ENCODE measurements around the gene FBXL2. TPM values are rescaled to one million over a fixed set of nuclear protein-coding genes. Genes with fewer than 3 reads are reported as not detected.
A peak's percentile ranks its signal among the peaks of the same experiment; 100 is the strongest.

Gene FBXL2
- total RNA-seq, 1 experiment from 2014 or later, result 7.2 TPM

DNA sequence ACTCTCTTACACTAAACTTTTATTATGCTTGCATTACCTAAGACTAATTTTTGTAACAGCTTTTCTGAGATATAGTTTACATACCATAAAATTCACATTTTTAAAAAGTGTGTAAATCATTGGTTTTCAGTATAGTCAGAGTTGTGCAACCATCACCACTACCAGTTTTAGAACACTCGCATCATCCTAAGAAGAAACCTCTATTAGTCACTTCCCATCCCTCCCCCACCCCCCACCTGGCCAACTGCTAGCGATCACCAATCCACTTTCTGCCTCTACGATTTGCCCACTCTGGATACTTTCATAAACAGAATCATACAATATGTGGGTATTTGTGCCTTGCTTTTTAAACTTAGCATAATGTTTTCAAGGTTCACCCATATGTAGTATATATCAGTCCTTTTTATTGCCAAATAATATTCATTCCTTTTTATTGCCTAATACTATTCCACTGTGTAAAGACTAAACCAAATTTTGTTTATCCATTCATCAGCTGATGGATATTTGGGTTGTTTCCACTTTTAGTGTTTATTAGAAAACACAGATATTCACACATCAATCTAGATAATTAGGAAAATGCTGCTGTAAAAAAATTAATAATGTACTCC, 139.9 kb downstream of the FBXL2 start:
- H4K20me1 ChIP-seq (ENCODE audit: low read length), result no peaks in the 10 kb centered on the region; the same call in 1 of the 2 replicates
- peaks cover 29% of the 10 kb centered on the region for H3K36me3 ChIP-seq (ENCODE audit: low read depth, low read length)
- H3K9me2 ChIP-seq (replicated peaks; ENCODE audit: low read length), result no peaks in the 10 kb centered on the region
- ATAC-seq, result peak; percentile 53; the same call in 1 of the 2 replicates
- H3F3A ChIP-seq (ENCODE audit: low read length, unreplicated experiment), result peaks cover 4% of the 10 kb centered on the region
- DNase-seq, result peak; percentile 52
- no TSS peak for BruUV-seq (replicated peaks)
- H3K9me3 ChIP-seq (ENCODE audit: low read length), result no peaks in the 10 kb centered on the region
- no peak overlapping the region for H3K9ac ChIP-seq (ENCODE audit: low read length)
- H3K27ac ChIP-seq (ENCODE audit: low read length), result no peak overlapping the region
- H3K4me2 ChIP-seq (ENCODE audit: low read length), result no peak overlapping the region
- CTCF ChIA-PET, result no interaction called here
- H3K4me1 ChIP-seq (ENCODE audit: insufficient read depth, low read length), result peaks cover 8% of the 10 kb centered on the region; the same call in 1 of the 2 replicates
- H2AFZ ChIP-seq (ENCODE audit: low read length), result no peak overlapping the region
- POLR2A ChIA-PET (ENCODE audit: unreplicated experiment), result interaction anchor here (0.6 kb wide), 1 partner anchor 381 kb away, joined by 4 read pairs; the partner anchor contains the start of gene PDCD6IP
- H3K4me3 ChIP-seq (ENCODE audit: low read length), result no peak overlapping the region
- TF ChIP-seq, protein P1, sequence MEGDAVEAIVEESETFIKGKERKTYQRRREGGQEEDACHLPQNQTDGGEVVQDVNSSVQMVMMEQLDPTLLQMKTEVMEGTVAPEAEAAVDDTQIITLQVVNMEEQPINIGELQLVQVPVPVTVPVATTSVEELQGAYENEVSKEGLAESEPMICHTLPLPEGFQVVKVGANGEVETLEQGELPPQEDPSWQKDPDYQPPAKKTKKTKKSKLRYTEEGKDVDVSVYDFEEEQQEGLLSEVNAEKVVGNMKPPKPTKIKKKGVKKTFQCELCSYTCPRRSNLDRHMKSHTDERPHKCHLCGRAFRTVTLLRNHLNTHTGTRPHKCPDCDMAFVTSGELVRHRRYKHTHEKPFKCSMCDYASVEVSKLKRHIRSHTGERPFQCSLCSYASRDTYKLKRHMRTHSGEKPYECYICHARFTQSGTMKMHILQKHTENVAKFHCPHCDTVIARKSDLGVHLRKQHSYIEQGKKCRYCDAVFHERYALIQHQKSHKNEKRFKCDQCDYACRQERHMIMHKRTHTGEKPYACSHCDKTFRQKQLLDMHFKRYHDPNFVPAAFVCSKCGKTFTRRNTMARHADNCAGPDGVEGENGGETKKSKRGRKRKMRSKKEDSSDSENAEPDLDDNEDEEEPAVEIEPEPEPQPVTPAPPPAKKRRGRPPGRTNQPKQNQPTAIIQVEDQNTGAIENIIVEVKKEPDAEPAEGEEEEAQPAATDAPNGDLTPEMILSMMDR (conservative IDR thresholded peaks at IDR 0.05; ENCODE audit: low read depth, low read length), result no peak
- no peak for TF ChIP-seq EZH2 (IDR thresholded peaks at IDR 0.05; ENCODE audit: low read length, unreplicated experiment)
- peaks cover 40% of the 10 kb centered on the region for H3K79me2 ChIP-seq (ENCODE audit: low read length)
- no peaks in the 10 kb centered on the region for H3K27me3 ChIP-seq (ENCODE audit: low read length)
- intact Hi-C loops (cut with micrococcal nuclease), result no loop called here

DNA sequence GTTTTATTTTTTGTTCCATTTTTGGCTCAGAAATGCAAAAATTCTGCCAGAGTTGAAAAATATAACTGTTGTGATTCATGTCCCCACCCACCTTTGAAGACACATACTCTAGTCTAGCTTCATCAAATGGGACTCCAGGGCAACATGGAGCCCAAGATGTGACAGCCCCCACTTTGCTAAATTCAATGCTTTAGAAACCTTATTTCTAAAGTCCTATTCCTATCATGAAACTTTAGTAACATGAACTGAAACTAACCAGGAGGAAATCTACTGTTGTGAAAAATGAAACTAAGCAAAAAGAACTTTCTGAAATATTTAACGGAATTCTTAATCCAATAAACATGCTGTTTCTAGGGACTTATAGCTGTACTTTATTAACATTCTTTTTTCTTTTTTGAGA, 142.7 kb downstream of the FBXL2 start:
- intact Hi-C loops (cut with micrococcal nuclease), result no loop called here
- peaks cover 36% of the 10 kb centered on the region; the same call in 1 of the 2 replicates for H3K36me3 ChIP-seq (ENCODE audit: low read depth, low read length)
- CTCF ChIA-PET, result no interaction called here

DNA sequence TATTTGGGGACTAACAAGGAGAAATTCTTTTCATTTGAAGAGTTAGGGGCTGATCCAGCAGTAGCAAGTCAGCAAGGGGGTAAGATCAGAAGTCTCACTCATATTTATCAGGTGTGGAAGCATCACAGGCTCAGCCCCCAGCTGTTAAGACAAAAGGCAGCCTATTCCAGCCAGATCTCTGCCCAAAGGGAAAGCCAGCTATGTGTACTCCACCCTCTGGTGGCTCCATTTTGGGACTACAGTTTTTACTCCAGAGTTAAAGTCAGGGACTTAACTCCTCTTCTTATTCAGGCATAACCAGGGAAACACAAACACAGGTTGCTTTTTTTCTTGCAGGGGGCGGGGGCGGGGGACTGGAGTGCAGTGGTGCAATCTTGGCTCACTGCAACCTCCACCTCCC, 143.7 kb downstream of the FBXL2 start:
- Histone ChIP-seq H3K9me3 (ENCODE audit: low read length) (no peaks in the 10 kb centered on the region), H3K9me2 (replicated peaks; ENCODE audit: low read length) (no peaks in the 10 kb centered on the region), H3K4me3 (ENCODE audit: low read length) (no peak overlapping the region), H2AFZ (ENCODE audit: low read length) (no peak overlapping the region), H3K36me3 (ENCODE audit: low read depth, low read length) (peaks cover 34% of the 10 kb centered on the region; the same call in 1 of the 2 replicates), H3K27ac (ENCODE audit: low read length) (no peak overlapping the region), H4K20me1 (ENCODE audit: low read length) (peaks cover under 1% of the 10 kb centered on the region), H3K27me3 (ENCODE audit: low read length) (no peaks in the 10 kb centered on the region), H3F3A (ENCODE audit: low read length, unreplicated experiment) (peaks cover 4% of the 10 kb centered on the region), H3K9ac (ENCODE audit: low read length) (no peak overlapping the region), H3K4me2 (ENCODE audit: low read length) (no peak overlapping the region), H3K79me2 (ENCODE audit: low read length) (peaks cover 63% of the 10 kb centered on the region), H3K4me1 (ENCODE audit: insufficient read depth, low read length) (peaks cover 8% of the 10 kb centered on the region; the same call in 1 of the 2 replicates)
- no peak for TF ChIP-seq EZH2phosphoT487 (IDR thresholded peaks at IDR 0.05; ENCODE audit: borderline replicate concordance, low read length)
- TF ChIP-seq, protein P1 (conservative IDR thresholded peaks at IDR 0.05; ENCODE audit: low read depth, low read length), result peak; percentile 47; the same call in 1 of the 2 replicates
- BruUV-seq (replicated peaks), result no TSS peak
- DNase-seq (peak; percentile 34), ATAC-seq (peak; percentile 57)
- CTCF ChIA-PET, result interaction anchor here (0.7 kb wide), 2 partner anchors 19 to 48 kb away, joined by 4 to 16 read pairs; partner anchors contain the start of gene UBP1
- POLR2A ChIA-PET (ENCODE audit: unreplicated experiment), result no interaction called here
- intact Hi-C loops (cut with micrococcal nuclease), result no loop called here

More for the DNA sequence above, 142.7 kb downstream of the FBXL2 start:
- peaks cover 8% of the 10 kb centered on the region; the same call in 1 of the 2 replicates for H3K4me1 ChIP-seq (ENCODE audit: insufficient read depth, low read length)
- no peaks in the 10 kb centered on the region; the same call in 1 of the 2 replicates for H4K20me1 ChIP-seq (ENCODE audit: low read length)
- H3K27ac ChIP-seq (ENCODE audit: low read length), result no peak overlapping the region
- no peaks in the 10 kb centered on the region for H3K9me2 ChIP-seq (replicated peaks; ENCODE audit: low read length)
- H3K79me2 ChIP-seq (ENCODE audit: low read length), result peaks cover 64% of the 10 kb centered on the region
- H3K27me3 ChIP-seq (ENCODE audit: low read length), result no peaks in the 10 kb centered on the region
- no peak overlapping the region for H3K4me2 ChIP-seq (ENCODE audit: low read length)
- no peak overlapping the region for H3K9ac ChIP-seq (ENCODE audit: low read length)
- BruUV-seq (replicated peaks), result no TSS peak
- ATAC-seq (no peak), DNase-seq (no peak)
- POLR2A ChIA-PET (ENCODE audit: unreplicated experiment), result no interaction called here
- H3K4me3 ChIP-seq (ENCODE audit: low read length), result no peak overlapping the region
- no peak overlapping the region for H2AFZ ChIP-seq (ENCODE audit: low read length)
- no peak for TF ChIP-seq EZH2phosphoT487 (IDR thresholded peaks at IDR 0.05; ENCODE audit: borderline replicate concordance, low read length)
- H3K9me3 ChIP-seq (ENCODE audit: low read length), result no peaks in the 10 kb centered on the region
- H3F3A ChIP-seq (ENCODE audit: low read length, unreplicated experiment), result peaks cover 4% of the 10 kb centered on the region
